Fibroblast of the aortic adventitia (primary cell): ENCODE measurements around the gene SLC25A27. TPM values are rescaled to one million over a fixed set of nuclear protein-coding genes. Genes with fewer than 3 reads are reported as not detected.

Experiments
- DNase-seq: peaks from one replicate; pipeline ENCODE4 v3.0.0-alpha.2; 2010; ENCODE audit warnings: low read depth
- H3K4me3 ChIP-seq: 2 replicates; pipeline ENCODE4 v1.5.1; 2011; ENCODE audit warnings: low read depth, mild to moderate bottlenecking, control low read depth, low read length, moderate library complexity
- CTCF ChIP-seq: IDR thresholded peaks from 2 replicates; pipeline ENCODE4 v1.5.1; 2011; ENCODE audit warnings: mild to moderate bottlenecking, low read length, control low read depth, inconsistent platforms; ENCODE audit not compliant: insufficient read depth
- total RNA-seq: library from RNA; depleted of rRNA; stranded (reverse); fragments of >200 nt; gene quantifications from 2 replicates; pipeline ENCODE4 v1.2.3, GENCODE V29; 2012; ENCODE audit warnings: low replicate concordance

The SLC25A27 gene
- total RNA-seq, 1 donor = 6.2 TPM

- H3K4me3 ChIP-seq = no peak overlapping the region
- no peak for TF ChIP-seq CTCF
- DNase-seq = no peak
These were observed 1.8 kb upstream of the SLC25A27 start for GRCh38 chr6:46651006-46651405.

GRCh38 chr6:46651816-46652215 lies 959 bp upstream of the SLC25A27 start:
- TF ChIP-seq CTCF = no peak
- H3K4me3 ChIP-seq = no peak overlapping the region
- no peak for DNase-seq

- TF ChIP-seq CTCF = no peak
- peak overlapping the region; percentile 79 for H3K4me3 ChIP-seq
- DNase-seq = no peak
These were observed 558 bp upstream of the SLC25A27 start for GRCh38 chr6:46652232-46652602.

GRCh38 chr6:46653439-46654195 lies 842 bp downstream of the SLC25A27 start:
- TF ChIP-seq CTCF = no peak
- peak; percentile 24 for DNase-seq
- peak overlapping the region; percentile 79 for H3K4me3 ChIP-seq

- peak; percentile 12 for TF ChIP-seq CTCF
- DNase-seq = no peak
- H3K4me3 ChIP-seq = no peak overlapping the region
These were observed 3.0 kb downstream of the SLC25A27 start for GRCh38 chr6:46655803-46656202.

GRCh38 chr6:46657642-46658041 lies 4.9 kb downstream of the SLC25A27 start:
- H3K4me3 ChIP-seq = no peak overlapping the region
- no peak for TF ChIP-seq CTCF
- DNase-seq = no peak

- no peak for TF ChIP-seq CTCF
- DNase-seq = no peak
- H3K4me3 ChIP-seq = no peak overlapping the region
These were observed 8.7 kb downstream of the SLC25A27 start for GRCh38 chr6:46661483-46661882.
